ENCODE data around the gene CLSTN3. TPM values are rescaled to one million over a fixed set of nuclear protein-coding genes. Genes with fewer than 3 reads are reported as not detected.

CLSTN3 gene
- total RNA-seq, 1 experiment from 2014 or later = 24.7 TPM

DNA sequence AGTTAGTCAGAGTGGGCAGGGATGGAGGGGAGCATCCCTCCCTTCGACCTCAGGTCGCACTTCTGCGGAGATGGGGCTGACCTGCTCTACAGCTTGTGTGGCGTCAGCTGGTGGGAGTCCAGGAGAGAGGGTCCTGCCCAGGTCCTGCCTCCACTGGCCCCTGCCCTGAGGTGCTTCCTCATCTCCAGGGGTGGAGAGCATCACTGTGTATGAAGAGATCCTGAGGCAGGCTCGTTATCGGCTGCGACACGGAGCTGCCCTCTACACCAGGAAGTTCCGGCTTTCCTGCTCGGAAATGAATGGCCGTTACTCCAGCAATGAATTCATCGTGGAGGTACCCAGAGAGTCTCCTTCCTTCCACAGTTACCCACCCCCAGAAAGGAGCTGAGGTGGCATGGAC, 20.2 kb downstream of the CLSTN3 start (continued):
- TF ChIP-seq AR (CRISPR knock-in tag; IDR thresholded peaks at IDR 0.05) = no peak

DNA sequence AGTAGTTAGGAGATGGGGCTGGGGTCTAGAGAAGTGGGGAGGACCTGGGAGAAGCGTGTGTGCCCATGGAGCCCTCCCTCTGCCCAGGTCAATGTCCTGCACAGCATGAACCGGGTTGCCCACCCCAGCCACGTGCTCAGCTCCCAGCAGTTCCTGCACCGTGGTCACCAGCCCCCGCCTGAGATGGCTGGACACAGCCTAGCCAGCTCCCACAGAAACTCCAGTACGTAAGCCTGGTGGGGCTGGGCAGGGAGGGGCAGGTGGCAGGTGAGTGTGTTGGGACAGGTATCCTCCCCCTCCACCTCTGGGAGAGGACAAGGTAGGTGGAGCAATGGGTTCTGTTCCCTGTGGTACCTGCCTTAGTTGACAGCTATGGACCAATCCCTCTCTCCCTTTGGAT, 20.7 kb downstream of the CLSTN3 start:
- no peak overlapping the region for H3K27ac Mint-ChIP-seq
- CTCF ChIA-PET = no interaction called here

More for the DNA sequence above, 20.7 kb downstream of the CLSTN3 start:
- Mint-ChIP-seq H3K9me3 (no peaks in the 10 kb centered on the region), H3K4me1 (no peaks in the 10 kb centered on the region), H3K36me3 (peaks cover 8% of the 10 kb centered on the region), H3K27me3 (ENCODE audit: low read depth) (no peaks in the 10 kb centered on the region), H3K4me3 (no peak overlapping the region)
- TF ChIP-seq TCF7 (CRISPR knock-in tag; IDR thresholded peaks at IDR 0.05; ENCODE audit: low read depth) = no peak
- no peak for TF ChIP-seq GRHL2 (CRISPR knock-in tag; IDR thresholded peaks at IDR 0.05; ENCODE audit: insufficient replicate concordance, severe bottlenecking)
- TF ChIP-seq, protein P1, sequence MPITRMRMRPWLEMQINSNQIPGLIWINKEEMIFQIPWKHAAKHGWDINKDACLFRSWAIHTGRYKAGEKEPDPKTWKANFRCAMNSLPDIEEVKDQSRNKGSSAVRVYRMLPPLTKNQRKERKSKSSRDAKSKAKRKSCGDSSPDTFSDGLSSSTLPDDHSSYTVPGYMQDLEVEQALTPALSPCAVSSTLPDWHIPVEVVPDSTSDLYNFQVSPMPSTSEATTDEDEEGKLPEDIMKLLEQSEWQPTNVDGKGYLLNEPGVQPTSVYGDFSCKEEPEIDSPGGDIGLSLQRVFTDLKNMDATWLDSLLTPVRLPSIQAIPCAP (CRISPR knock-in tag; IDR thresholded peaks at IDR 0.05) = no peak
- no peak for TF ChIP-seq FOXJ3 (CRISPR knock-in tag; IDR thresholded peaks at IDR 0.05; ENCODE audit: borderline replicate concordance)
- no peak for TF ChIP-seq AFF4 (CRISPR knock-in tag; IDR thresholded peaks at IDR 0.05; ENCODE audit: borderline replicate concordance)
- TF ChIP-seq SP1 (CRISPR knock-in tag; conservative IDR thresholded peaks at IDR 0.05) = no peak
- TF ChIP-seq CREM (CRISPR knock-in tag; IDR thresholded peaks at IDR 0.05) = no peak
- TF ChIP-seq ZNF425 (CRISPR knock-in tag; conservative IDR thresholded peaks at IDR 0.05) = no peak
- no peak for TF ChIP-seq ZNF138 (CRISPR knock-in tag; conservative IDR thresholded peaks at IDR 0.05)
- no peak for TF ChIP-seq ZNF263 (CRISPR knock-in tag; IDR thresholded peaks at IDR 0.05; ENCODE audit: low read depth)
- TF ChIP-seq ARID4B (CRISPR knock-in tag; IDR thresholded peaks at IDR 0.05; ENCODE audit: borderline replicate concordance) = no peak
- TF ChIP-seq, protein P2, sequence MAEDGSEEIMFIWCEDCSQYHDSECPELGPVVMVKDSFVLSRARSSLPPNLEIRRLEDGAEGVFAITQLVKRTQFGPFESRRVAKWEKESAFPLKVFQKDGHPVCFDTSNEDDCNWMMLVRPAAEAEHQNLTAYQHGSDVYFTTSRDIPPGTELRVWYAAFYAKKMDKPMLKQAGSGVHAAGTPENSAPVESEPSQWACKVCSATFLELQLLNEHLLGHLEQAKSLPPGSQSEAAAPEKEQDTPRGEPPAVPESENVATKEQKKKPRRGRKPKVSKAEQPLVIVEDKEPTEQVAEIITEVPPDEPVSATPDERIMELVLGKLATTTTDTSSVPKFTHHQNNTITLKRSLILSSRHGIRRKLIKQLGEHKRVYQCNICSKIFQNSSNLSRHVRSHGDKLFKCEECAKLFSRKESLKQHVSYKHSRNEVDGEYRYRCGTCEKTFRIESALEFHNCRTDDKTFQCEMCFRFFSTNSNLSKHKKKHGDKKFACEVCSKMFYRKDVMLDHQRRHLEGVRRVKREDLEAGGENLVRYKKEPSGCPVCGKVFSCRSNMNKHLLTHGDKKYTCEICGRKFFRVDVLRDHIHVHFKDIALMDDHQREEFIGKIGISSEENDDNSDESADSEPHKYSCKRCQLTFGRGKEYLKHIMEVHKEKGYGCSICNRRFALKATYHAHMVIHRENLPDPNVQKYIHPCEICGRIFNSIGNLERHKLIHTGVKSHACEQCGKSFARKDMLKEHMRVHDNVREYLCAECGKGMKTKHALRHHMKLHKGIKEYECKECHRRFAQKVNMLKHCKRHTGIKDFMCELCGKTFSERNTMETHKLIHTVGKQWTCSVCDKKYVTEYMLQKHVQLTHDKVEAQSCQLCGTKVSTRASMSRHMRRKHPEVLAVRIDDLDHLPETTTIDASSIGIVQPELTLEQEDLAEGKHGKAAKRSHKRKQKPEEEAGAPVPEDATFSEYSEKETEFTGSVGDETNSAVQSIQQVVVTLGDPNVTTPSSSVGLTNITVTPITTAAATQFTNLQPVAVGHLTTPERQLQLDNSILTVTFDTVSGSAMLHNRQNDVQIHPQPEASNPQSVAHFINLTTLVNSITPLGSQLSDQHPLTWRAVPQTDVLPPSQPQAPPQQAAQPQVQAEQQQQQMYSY (CRISPR knock-in tag; IDR thresholded peaks at IDR 0.05) = no peak
- TF ChIP-seq JUN (CRISPR knock-in tag; IDR thresholded peaks at IDR 0.05) = no peak
- TF ChIP-seq ZMAT4 (CRISPR knock-in tag; IDR thresholded peaks at IDR 0.05) = no peak
- TF ChIP-seq, protein P3, sequence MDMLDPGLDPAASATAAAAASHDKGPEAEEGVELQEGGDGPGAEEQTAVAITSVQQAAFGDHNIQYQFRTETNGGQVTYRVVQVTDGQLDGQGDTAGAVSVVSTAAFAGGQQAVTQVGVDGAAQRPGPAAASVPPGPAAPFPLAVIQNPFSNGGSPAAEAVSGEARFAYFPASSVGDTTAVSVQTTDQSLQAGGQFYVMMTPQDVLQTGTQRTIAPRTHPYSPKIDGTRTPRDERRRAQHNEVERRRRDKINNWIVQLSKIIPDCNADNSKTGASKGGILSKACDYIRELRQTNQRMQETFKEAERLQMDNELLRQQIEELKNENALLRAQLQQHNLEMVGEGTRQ (CRISPR knock-in tag; IDR thresholded peaks at IDR 0.05) = no peak
- POLR2A ChIA-PET = no interaction called here
- no peak for ATAC-seq
- DNase-seq (ENCODE audit: low spot score) = no peak
